HEK293 (cell line): Measurements from ENCODE around the gene MTPN.

Experiments used
- CTCF ChIA-PET: fragments of 350-600 bp; formaldehyde crosslinking; extraction: SDS; loops from one replicate; lab custom pipeline; 2021; ENCODE audit warnings: antibody characterized with exemption; lab: Yijun Ruan, JAX
- POLR2A ChIA-PET: fragments of 300-600 bp; formaldehyde crosslinking; extraction: SDS; loops from one replicate; lab custom pipeline; 2020; ENCODE audit warnings: antibody characterized with exemption, inconsistent platforms; lab: Yijun Ruan, JAX
- H3K27ac ChIP-seq: fragments of 200-500 bp; sonication (Bioruptor generic); 2 replicates; pipeline ENCODE4 v1.5.1; 2014; ENCODE audit warnings: low read depth, low read length, control low read depth, inconsistent platforms; ENCODE audit errors: extremely low read depth
- H3K36me3 ChIP-seq, 2 experiments: fragments of 200-500 bp in 1 of 2; sonication (Bioruptor generic) in 1 of 2; 1 replicate in 1 of 2; 2 replicates in 1 of 2; pipeline ENCODE4 v1.5.1; 2014 to 2017; ENCODE audit warnings: inconsistent platforms in 2 of 2, low read length in 2 of 2; ENCODE audit not compliant: control insufficient read depth in 2 of 2, insufficient read depth in 1 of 2
- H3K4me1 ChIP-seq: fragments of 200-500 bp; sonication (Bioruptor generic); 2 replicates; pipeline ENCODE4 v1.5.1; 2014; ENCODE audit warnings: mild to moderate bottlenecking, low read length, inconsistent platforms; ENCODE audit not compliant: control insufficient read depth, insufficient read depth
- H3K4me3 ChIP-seq: 2 replicates; pipeline ENCODE4 v1.5.1; 2011; ENCODE audit warnings: low read depth, mild to moderate bottlenecking, control low read depth, low read length, moderate library complexity
- H3K9me3 ChIP-seq: fragments of 200-500 bp; sonication (Bioruptor generic); 2 replicates; pipeline ENCODE4 v1.5.1; 2014; ENCODE audit warnings: low read depth, low read length, inconsistent platforms; ENCODE audit not compliant: control insufficient read depth, insufficient read depth
- ELK4 ChIP-seq: IDR thresholded peaks from 2 replicates; pipeline ENCODE4 v1.6.1; 2011; ENCODE audit warnings: mild to moderate bottlenecking, low read depth, low read length, borderline replicate concordance
- HOXD13 ChIP-seq: sonication (generic); formaldehyde crosslinking; IDR thresholded peaks from 2 replicates; pipeline ENCODE4 v1.8.0; 2022; ENCODE audit warnings: missing genetic modification reagents, borderline replicate concordance
- KLF9 ChIP-seq: fragments of 450-650 bp; formaldehyde crosslinking; IDR thresholded peaks from 2 replicates; pipeline ENCODE4 v1.5.1; 2016; ENCODE audit warnings: missing biosample characterization, missing genetic modification characterization, low read depth
- PRDM10 ChIP-seq: fragments of 450-650 bp; formaldehyde crosslinking; IDR thresholded peaks from 2 replicates; pipeline ENCODE4 v1.5.1; 2016; ENCODE audit warnings: missing biosample characterization, missing genetic modification characterization
- SCRT2 ChIP-seq: fragments of 450-650 bp; formaldehyde crosslinking; IDR thresholded peaks from 2 replicates; pipeline ENCODE4 v1.5.1; 2016; ENCODE audit warnings: missing biosample characterization, missing genetic modification characterization
- YY1 ChIP-seq: fragments of 450-650 bp; formaldehyde crosslinking; IDR thresholded peaks from 2 replicates; pipeline ENCODE4 v1.5.1; 2018; ENCODE audit warnings: missing biosample characterization, missing genetic modification characterization
- ZBTB20 ChIP-seq: fragments of 450-650 bp; formaldehyde crosslinking; IDR thresholded peaks from 2 replicates; pipeline ENCODE4 v1.5.1; 2016; ENCODE audit warnings: missing biosample characterization, missing genetic modification characterization
- ZFP69B ChIP-seq: fragments of 450-650 bp; formaldehyde crosslinking; IDR thresholded peaks from 2 replicates; pipeline ENCODE4 v1.5.1; 2016; ENCODE audit warnings: missing biosample characterization, missing genetic modification characterization
- ZNF133 ChIP-seq: fragments of 450-650 bp; formaldehyde crosslinking; IDR thresholded peaks from 2 replicates; pipeline ENCODE4 v1.5.1; 2016; ENCODE audit warnings: missing biosample characterization, missing genetic modification characterization
- ZNF2 ChIP-seq: fragments of 450-650 bp; formaldehyde crosslinking; IDR thresholded peaks from 2 replicates; pipeline ENCODE4 v1.5.1; 2016; ENCODE audit warnings: missing biosample characterization, missing genetic modification characterization
- ZNF221 ChIP-seq: fragments of 450-650 bp; formaldehyde crosslinking; IDR thresholded peaks from 2 replicates; pipeline ENCODE4 v1.5.1; 2017; ENCODE audit warnings: missing biosample characterization, missing genetic modification characterization, borderline replicate concordance
- ZNF239 ChIP-seq: fragments of 450-650 bp; formaldehyde crosslinking; IDR thresholded peaks from 2 replicates; pipeline ENCODE4 v1.5.1; 2016; ENCODE audit warnings: missing biosample characterization, missing genetic modification characterization
- ZNF292 ChIP-seq: fragments of 450-650 bp; formaldehyde crosslinking; IDR thresholded peaks from 2 replicates; pipeline ENCODE4 v1.5.1; 2016; ENCODE audit warnings: low read depth, missing biosample characterization, missing genetic modification characterization, borderline replicate concordance
- ZNF311 ChIP-seq: fragments of 450-650 bp; formaldehyde crosslinking; IDR thresholded peaks from 2 replicates; pipeline ENCODE4 v1.5.1; 2017; ENCODE audit warnings: missing biosample characterization, missing genetic modification characterization, borderline replicate concordance
- ZNF324 ChIP-seq: fragments of 450-650 bp; formaldehyde crosslinking; IDR thresholded peaks from 2 replicates; pipeline ENCODE4 v1.5.1; 2016; ENCODE audit warnings: missing biosample characterization, missing genetic modification characterization
- ZNF362 ChIP-seq: fragments of 450-650 bp; formaldehyde crosslinking; IDR thresholded peaks from 2 replicates; pipeline ENCODE4 v1.5.1; 2016; ENCODE audit warnings: missing biosample characterization, missing genetic modification characterization
- ZNF654 ChIP-seq: fragments of 450-650 bp; formaldehyde crosslinking; IDR thresholded peaks from 2 replicates; pipeline ENCODE4 v1.5.1; 2016; ENCODE audit warnings: low read depth, missing biosample characterization, missing genetic modification characterization
- ZNF664 ChIP-seq: fragments of 450-650 bp; formaldehyde crosslinking; IDR thresholded peaks from 2 replicates; pipeline ENCODE4 v1.5.1; 2016; ENCODE audit warnings: missing biosample characterization, missing genetic modification characterization
- ZNF768 ChIP-seq: fragments of 450-650 bp; formaldehyde crosslinking; IDR thresholded peaks from 2 replicates; pipeline ENCODE4 v1.5.1; 2018; ENCODE audit warnings: missing biosample characterization, mild to moderate bottlenecking, missing genetic modification characterization
- ZNF792 ChIP-seq: fragments of 450-650 bp; formaldehyde crosslinking; IDR thresholded peaks from 2 replicates; pipeline ENCODE4 v1.5.1; 2016; ENCODE audit warnings: missing biosample characterization, missing genetic modification characterization
- TF ChIP-seq, protein P1 (sequence below): fragments of 450-650 bp; IDR thresholded peaks from 2 replicates; pipeline ENCODE4 v1.5.1; 2018; ENCODE audit warnings: missing biosample characterization, mild to moderate bottlenecking, missing genetic modification characterization

The MTPN gene

GRCh38 chr7:135998081-135998480 is 20.9 kb upstream of the MTPN start:
- Histone ChIP-seq H3K36me3 (no peaks in the 10 kb centered on the region), H3K4me1 (no peaks in the 10 kb centered on the region), H3K9me3 (no peaks in the 10 kb centered on the region), H3K27ac (no peak overlapping the region), H3K4me3 (no peak overlapping the region)
- POLR2A ChIA-PET = no interaction called here
- CTCF ChIA-PET = interaction anchor here (0.6 kb wide), 1 partner anchor 446 kb away, joined by 5 read pairs; no protein-coding TSS in a partner anchor
- no peak for TF ChIP-seq ZNF2 (tag by site-specific recombination)
- TF ChIP-seq ZNF792 (tag by site-specific recombination) = no peak
- TF ChIP-seq ELK4 = no peak
- TF ChIP-seq, protein P1, sequence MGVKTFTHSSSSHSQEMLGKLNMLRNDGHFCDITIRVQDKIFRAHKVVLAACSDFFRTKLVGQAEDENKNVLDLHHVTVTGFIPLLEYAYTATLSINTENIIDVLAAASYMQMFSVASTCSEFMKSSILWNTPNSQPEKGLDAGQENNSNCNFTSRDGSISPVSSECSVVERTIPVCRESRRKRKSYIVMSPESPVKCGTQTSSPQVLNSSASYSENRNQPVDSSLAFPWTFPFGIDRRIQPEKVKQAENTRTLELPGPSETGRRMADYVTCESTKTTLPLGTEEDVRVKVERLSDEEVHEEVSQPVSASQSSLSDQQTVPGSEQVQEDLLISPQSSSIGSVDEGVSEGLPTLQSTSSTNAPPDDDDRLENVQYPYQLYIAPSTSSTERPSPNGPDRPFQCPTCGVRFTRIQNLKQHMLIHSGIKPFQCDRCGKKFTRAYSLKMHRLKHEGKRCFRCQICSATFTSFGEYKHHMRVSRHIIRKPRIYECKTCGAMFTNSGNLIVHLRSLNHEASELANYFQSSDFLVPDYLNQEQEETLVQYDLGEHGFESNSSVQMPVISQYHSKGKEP = no peak
- no peak for TF ChIP-seq HOXD13
- no peak for TF ChIP-seq ZNF221 (tag by site-specific recombination)

DNA sequence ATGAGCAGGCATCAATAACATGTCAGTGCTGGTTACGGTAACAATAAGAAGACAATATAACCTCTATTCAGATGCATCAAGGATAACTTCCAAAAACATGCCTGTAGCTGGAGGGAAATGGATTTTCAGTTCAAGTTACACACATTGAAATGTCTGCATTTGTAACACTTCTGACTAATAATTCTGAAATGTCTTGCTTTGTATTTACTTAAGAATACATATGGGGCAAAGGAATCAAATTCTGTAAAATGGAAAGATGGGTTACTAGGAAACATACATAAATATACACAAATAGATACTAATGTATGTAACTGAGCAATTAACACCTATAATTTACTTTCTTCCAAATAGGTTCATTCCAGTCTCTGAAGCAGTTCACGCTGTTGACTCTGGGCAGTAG is 18.6 kb upstream of the MTPN start:
- ChIA-PET POLR2A (no interaction called here), CTCF (interaction anchor here (0.5 to 0.6 kb wide), 2 partner anchors 18 to 94 kb away, joined by 3 to 4 read pairs; no protein-coding TSS in a partner anchor)
- Histone ChIP-seq H3K36me3 (no peaks in the 10 kb centered on the region), H3K4me3 (no peak overlapping the region), H3K27ac (no peak overlapping the region), H3K4me1 (no peaks in the 10 kb centered on the region), H3K9me3 (no peaks in the 10 kb centered on the region)
- TF ChIP-seq ZNF292 (tag by site-specific recombination) = no peak
- no peak for TF ChIP-seq ZNF133
- TF ChIP-seq ZNF768 (tag by site-specific recombination) = no peak
- no peak for TF ChIP-seq ZBTB20 (tag by site-specific recombination)
- TF ChIP-seq ZNF311 (tag by site-specific recombination) = no peak

- CTCF ChIA-PET = no interaction called here
- Histone ChIP-seq H3K27ac (no peak overlapping the region), H3K4me3 (no peak overlapping the region), H3K36me3 (no peaks in the 10 kb centered on the region), H3K4me1 (no peaks in the 10 kb centered on the region), H3K9me3 (no peaks in the 10 kb centered on the region)
- TF ChIP-seq ZFP69B (tag by site-specific recombination) = no peak
- no peak for TF ChIP-seq ZNF324 (tag by site-specific recombination)
- TF ChIP-seq ZNF239 (tag by site-specific recombination) = no peak
- POLR2A ChIA-PET = no interaction called here
Observed at GRCh38 chr7:135994466-135995205, 17.5 kb upstream of the MTPN start.

- H3K4me1 ChIP-seq = no peaks in the 10 kb centered on the region
- no peak overlapping the region for H3K27ac ChIP-seq
- H3K4me3 ChIP-seq = no peak overlapping the region
- ChIA-PET CTCF (no interaction called here), POLR2A (no interaction called here)
- H3K9me3 ChIP-seq = no peaks in the 10 kb centered on the region
- H3K36me3 ChIP-seq = no peaks in the 10 kb centered on the region
- TF ChIP-seq ZNF133 (no peak), ZNF362 (no peak), ZNF654 (tag by site-specific recombination) (no peak), ZNF664 (no peak), KLF9 (no peak), SCRT2 (tag by site-specific recombination) (no peak), ZNF2 (tag by site-specific recombination) (no peak), PRDM10 (no peak), YY1 (tag by site-specific recombination) (no peak)
Observed at GRCh38 chr7:135993950-135994349, 16.8 kb upstream of the MTPN start.
